ENCODE measurements around the gene AKAP13.

Gene AKAP13

GRCh38 chr15:85536341-85536740 is 155.9 kb downstream of the AKAP13 start:
- no peak overlapping the region for H3K4me3 ChIP-seq (replicated peaks; ENCODE audit: low read depth, low read length)
- no peak for TF ChIP-seq CTCF (IDR thresholded peaks at IDR 0.05; ENCODE audit: low read depth, low read length, missing control alignments)
- no peak for DNase-seq (ENCODE audit: extremely low read depth, low read depth)

- no peak for DNase-seq (ENCODE audit: extremely low read depth, low read depth)
- no peak for TF ChIP-seq CTCF (IDR thresholded peaks at IDR 0.05; ENCODE audit: low read depth, low read length, missing control alignments)
- no peak overlapping the region for H3K4me3 ChIP-seq (replicated peaks; ENCODE audit: low read depth, low read length)
Observed at GRCh38 chr15:85539491-85539890, 159.1 kb downstream of the AKAP13 start.

GRCh38 chr15:85540085-85540797 is 159.8 kb downstream of the AKAP13 start:
- no peak overlapping the region for H3K4me3 ChIP-seq (replicated peaks; ENCODE audit: low read depth, low read length)
- no peak for DNase-seq (ENCODE audit: extremely low read depth, low read depth)
- no peak for TF ChIP-seq CTCF (IDR thresholded peaks at IDR 0.05; ENCODE audit: low read depth, low read length, missing control alignments)

DNA sequence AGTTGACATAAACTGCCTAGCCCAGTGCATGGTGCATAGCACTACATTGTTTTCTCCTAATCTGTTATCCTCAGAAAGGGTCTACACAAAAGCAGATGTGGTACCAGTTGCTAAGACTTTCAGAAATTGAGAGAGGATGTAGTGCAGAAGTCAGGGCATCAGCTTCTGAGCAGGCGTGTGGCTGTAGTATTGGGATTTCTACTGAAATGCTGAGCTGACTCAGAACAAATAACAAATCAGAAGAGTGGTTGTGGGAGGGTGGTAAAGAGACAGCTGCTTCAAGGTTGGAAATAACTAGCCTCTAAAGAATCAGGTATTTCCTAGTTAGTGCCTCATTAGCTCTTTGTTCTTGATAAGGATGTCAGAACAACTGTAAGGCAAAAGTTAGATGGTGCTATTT is 161.3 kb downstream of the AKAP13 start:
- TF ChIP-seq CTCF (IDR thresholded peaks at IDR 0.05; ENCODE audit: low read depth, low read length, missing control alignments) = no peak
- no peak for DNase-seq (ENCODE audit: extremely low read depth, low read depth)
- H3K4me3 ChIP-seq (replicated peaks; ENCODE audit: low read depth, low read length) = no peak overlapping the region

DNA sequence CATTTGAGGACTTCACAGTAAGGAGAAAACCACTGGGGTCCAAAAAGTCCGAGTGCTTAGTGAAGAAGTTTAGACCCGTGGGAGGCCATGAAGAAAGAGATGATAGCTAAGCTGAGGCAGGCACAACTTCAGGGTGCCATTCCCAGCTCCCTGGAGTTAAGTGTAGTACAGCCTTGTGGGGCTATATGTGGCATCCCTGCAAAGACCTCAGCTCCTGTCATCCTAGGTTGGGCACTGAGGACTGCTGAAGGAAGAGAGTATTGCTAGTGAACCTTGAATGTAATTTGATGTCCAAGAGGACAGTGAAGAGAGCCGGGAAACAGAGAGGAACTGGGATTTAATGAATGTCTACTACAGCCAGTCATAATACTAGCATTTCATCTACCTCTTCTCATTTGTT is 162.1 kb downstream of the AKAP13 start:
- DNase-seq (ENCODE audit: extremely low read depth, low read depth) = no peak
- H3K4me3 ChIP-seq (replicated peaks; ENCODE audit: low read depth, low read length) = no peak overlapping the region
- TF ChIP-seq CTCF (IDR thresholded peaks at IDR 0.05; ENCODE audit: low read depth, low read length, missing control alignments) = no peak

GRCh38 chr15:85542895-85543331 is 162.5 kb downstream of the AKAP13 start:
- H3K4me3 ChIP-seq (replicated peaks; ENCODE audit: low read depth, low read length) = no peak overlapping the region
- TF ChIP-seq CTCF (IDR thresholded peaks at IDR 0.05; ENCODE audit: low read depth, low read length, missing control alignments) = no peak
- no peak for DNase-seq (ENCODE audit: extremely low read depth, low read depth)

DNA sequence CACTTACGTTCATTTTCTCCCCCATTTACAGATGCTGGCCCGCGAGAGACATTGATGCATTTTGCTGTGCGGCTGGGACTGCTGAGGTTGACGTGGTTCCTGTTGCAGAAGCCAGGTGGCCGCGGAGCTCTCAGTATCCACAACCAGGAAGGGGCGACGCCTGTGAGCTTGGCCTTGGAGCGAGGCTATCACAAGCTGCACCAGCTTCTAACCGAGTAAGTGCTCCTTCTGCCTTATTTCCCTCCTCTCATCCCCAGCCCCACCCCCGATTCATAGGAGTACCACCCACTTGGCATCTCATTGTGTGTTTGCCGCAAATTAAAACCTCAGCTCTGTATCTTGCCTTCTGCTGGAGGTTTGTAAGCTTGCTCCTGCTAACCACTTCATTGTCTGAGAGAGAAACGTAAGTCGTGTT is 163.3 kb downstream of the AKAP13 start:
- H3K4me3 ChIP-seq (replicated peaks; ENCODE audit: low read depth, low read length) = no peak overlapping the region
- no peak for DNase-seq (ENCODE audit: extremely low read depth, low read depth)
- no peak for TF ChIP-seq CTCF (IDR thresholded peaks at IDR 0.05; ENCODE audit: low read depth, low read length, missing control alignments)
